ENCODE results near the gene RAB3GAP2.

- TF ChIP-seq TARDBP (IDR thresholded peaks at IDR 0.05), result no peak
- peak; percentile 65 for TF ChIP-seq PKNOX1 (IDR thresholded peaks at IDR 0.05)
- no peak for TF ChIP-seq FOXA1 (IDR thresholded peaks at IDR 0.05)
These were observed 27.1 kb upstream of the RAB3GAP2 start for GRCh38 chr1:220299337-220299736.

Data from HEK293T (cell line).